ENCODE results near the gene TULP4.

DNA sequence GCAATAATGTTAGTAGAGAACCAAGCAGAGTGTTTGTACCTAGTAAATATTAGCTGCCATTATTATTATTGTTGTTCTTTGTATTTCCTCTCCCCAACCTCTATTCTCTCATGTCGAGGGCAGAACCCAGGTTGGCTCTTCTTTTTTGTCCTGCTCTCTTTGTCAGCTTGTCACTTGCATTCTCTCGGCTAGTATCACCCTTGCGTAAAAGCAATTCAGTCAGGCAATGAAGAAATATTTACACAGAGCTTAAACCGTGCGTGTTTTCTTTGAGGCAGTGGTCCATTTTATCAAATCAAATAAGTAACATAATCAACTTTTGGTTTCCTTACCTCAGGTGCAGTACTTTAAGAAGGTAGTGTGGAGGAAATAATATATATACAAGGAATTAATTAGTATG is 83.9 kb downstream of the TULP4 start:
- TF ChIP-seq EZH2phosphoT487 (IDR thresholded peaks at IDR 0.05), result no peak
- TF ChIP-seq, protein P1, sequence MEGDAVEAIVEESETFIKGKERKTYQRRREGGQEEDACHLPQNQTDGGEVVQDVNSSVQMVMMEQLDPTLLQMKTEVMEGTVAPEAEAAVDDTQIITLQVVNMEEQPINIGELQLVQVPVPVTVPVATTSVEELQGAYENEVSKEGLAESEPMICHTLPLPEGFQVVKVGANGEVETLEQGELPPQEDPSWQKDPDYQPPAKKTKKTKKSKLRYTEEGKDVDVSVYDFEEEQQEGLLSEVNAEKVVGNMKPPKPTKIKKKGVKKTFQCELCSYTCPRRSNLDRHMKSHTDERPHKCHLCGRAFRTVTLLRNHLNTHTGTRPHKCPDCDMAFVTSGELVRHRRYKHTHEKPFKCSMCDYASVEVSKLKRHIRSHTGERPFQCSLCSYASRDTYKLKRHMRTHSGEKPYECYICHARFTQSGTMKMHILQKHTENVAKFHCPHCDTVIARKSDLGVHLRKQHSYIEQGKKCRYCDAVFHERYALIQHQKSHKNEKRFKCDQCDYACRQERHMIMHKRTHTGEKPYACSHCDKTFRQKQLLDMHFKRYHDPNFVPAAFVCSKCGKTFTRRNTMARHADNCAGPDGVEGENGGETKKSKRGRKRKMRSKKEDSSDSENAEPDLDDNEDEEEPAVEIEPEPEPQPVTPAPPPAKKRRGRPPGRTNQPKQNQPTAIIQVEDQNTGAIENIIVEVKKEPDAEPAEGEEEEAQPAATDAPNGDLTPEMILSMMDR (IDR thresholded peaks at IDR 0.05), result no peak

Measured in neural progenitor cell (in vitro differentiated cells).